ENCODE data around the gene FAXDC2. TPM values are rescaled to one million over a fixed set of nuclear protein-coding genes. Genes with fewer than 3 reads are reported as not detected.

Gene FAXDC2
- polyA plus RNA-seq, 1 experiment, result 13.6 TPM

- ChIA-PET CTCF (interaction anchor here (1.2 kb wide), 1 partner anchor 10 kb away, joined by 4 read pairs; no protein-coding TSS in a partner anchor), POLR2A (no interaction called here)
- Histone ChIP-seq H3K36me3 (ENCODE audit: control insufficient read depth, insufficient read depth, low read length) (peaks cover 4% of the 10 kb centered on the region), H3K4me3 (ENCODE audit: low read depth, low read length) (no peak overlapping the region), H3K27me3 (ENCODE audit: control insufficient read depth, insufficient read depth, low read length) (no peaks in the 10 kb centered on the region)
- TF ChIP-seq, protein P1, sequence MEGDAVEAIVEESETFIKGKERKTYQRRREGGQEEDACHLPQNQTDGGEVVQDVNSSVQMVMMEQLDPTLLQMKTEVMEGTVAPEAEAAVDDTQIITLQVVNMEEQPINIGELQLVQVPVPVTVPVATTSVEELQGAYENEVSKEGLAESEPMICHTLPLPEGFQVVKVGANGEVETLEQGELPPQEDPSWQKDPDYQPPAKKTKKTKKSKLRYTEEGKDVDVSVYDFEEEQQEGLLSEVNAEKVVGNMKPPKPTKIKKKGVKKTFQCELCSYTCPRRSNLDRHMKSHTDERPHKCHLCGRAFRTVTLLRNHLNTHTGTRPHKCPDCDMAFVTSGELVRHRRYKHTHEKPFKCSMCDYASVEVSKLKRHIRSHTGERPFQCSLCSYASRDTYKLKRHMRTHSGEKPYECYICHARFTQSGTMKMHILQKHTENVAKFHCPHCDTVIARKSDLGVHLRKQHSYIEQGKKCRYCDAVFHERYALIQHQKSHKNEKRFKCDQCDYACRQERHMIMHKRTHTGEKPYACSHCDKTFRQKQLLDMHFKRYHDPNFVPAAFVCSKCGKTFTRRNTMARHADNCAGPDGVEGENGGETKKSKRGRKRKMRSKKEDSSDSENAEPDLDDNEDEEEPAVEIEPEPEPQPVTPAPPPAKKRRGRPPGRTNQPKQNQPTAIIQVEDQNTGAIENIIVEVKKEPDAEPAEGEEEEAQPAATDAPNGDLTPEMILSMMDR (IDR thresholded peaks at IDR 0.05; ENCODE audit: insufficient read depth, low read depth, low read length), result no peak
- no peak for DNase-seq (ENCODE audit: low read depth)
Observed at GRCh38 chr5:154896562-154897165, 46.3 kb upstream of the FAXDC2 start.

GRCh38 chr5:154895606-154896561 lies 45.5 kb upstream of the FAXDC2 start:
- H3K36me3 ChIP-seq (ENCODE audit: control insufficient read depth, insufficient read depth, low read length), result peaks cover 7% of the 10 kb centered on the region
- no peak overlapping the region for H3K4me3 ChIP-seq (ENCODE audit: low read depth, low read length)
- CTCF ChIA-PET, result interaction anchor here (0.7 to 1.2 kb wide), 2 partner anchors 11 to 39 kb away, joined by 4 read pairs; no protein-coding TSS in a partner anchor
- TF ChIP-seq, protein P1 (IDR thresholded peaks at IDR 0.05; ENCODE audit: insufficient read depth, low read depth, low read length), result no peak
- H3K27me3 ChIP-seq (ENCODE audit: control insufficient read depth, insufficient read depth, low read length), result no peaks in the 10 kb centered on the region
- POLR2A ChIA-PET, result no interaction called here
- DNase-seq (ENCODE audit: low read depth), result no peak

DNA sequence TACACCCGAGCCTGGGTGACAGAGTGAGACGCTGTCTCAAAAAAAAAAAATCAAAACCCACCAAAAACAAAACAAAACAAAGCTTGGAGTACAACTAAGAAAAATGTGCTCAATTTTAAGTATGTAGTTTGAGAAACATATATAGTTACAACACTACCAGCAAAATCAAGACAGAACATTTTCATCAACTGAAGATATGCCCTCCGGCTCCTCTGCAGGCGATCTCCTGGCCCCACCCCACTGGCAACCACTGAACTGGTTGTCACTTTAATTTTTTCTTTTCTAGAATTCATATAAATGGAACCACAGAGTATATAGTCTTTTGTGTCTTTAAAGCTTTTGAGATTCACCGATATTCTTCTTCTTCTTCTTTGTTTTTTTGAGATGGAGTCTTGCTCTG lies 43.0 kb upstream of the FAXDC2 start:
- Histone ChIP-seq H3K36me3 (ENCODE audit: control insufficient read depth, insufficient read depth, low read length) (peaks cover 10% of the 10 kb centered on the region), H3K27me3 (ENCODE audit: control insufficient read depth, insufficient read depth, low read length) (no peaks in the 10 kb centered on the region), H3K4me3 (ENCODE audit: low read depth, low read length) (no peak overlapping the region)
- ChIA-PET CTCF (interaction anchor here (1.2 kb wide), 1 partner anchor 13 kb away, joined by 4 read pairs; no protein-coding TSS in a partner anchor), POLR2A (no interaction called here)
- TF ChIP-seq, protein P1 (IDR thresholded peaks at IDR 0.05; ENCODE audit: insufficient read depth, low read depth, low read length), result no peak
- DNase-seq (ENCODE audit: low read depth), result no peak

DNA sequence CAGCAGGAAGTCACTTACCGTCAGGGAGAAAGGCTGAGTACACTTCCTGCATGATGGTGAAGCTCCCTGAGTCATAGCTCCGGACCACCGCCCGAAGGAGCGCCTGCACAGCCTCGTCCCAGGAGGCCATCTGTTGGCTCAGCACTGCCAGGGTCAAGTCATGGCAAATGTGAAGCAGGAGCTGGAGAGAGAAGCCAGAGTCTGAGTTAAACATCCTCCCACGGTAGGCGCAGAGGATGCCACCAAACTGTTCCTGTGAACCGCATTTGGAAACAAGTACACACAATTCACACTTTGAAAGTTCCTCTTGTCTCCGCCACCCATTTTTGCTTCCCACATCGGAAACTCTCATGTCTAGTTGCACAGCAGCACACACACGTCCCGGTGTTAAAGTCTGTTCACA lies 42.0 kb upstream of the FAXDC2 start:
- no peak for DNase-seq (ENCODE audit: low read depth)
- Histone ChIP-seq H3K27me3 (ENCODE audit: control insufficient read depth, insufficient read depth, low read length) (no peaks in the 10 kb centered on the region), H3K4me3 (ENCODE audit: low read depth, low read length) (no peak overlapping the region), H3K36me3 (ENCODE audit: control insufficient read depth, insufficient read depth, low read length) (peaks cover 12% of the 10 kb centered on the region)
- TF ChIP-seq, protein P1 (IDR thresholded peaks at IDR 0.05; ENCODE audit: insufficient read depth, low read depth, low read length), result no peak
- ChIA-PET POLR2A (no interaction called here), CTCF (interaction anchor here (1.2 kb wide), 1 partner anchor 12 kb away, joined by 4 read pairs; no protein-coding TSS in a partner anchor)

- H3K36me3 ChIP-seq (ENCODE audit: control insufficient read depth, insufficient read depth, low read length), result peaks cover 5% of the 10 kb centered on the region
- DNase-seq (ENCODE audit: low read depth), result no peak
- CTCF ChIA-PET, result no interaction called here
Observed at GRCh38 chr5:154885439-154885838, 35.0 kb upstream of the FAXDC2 start.

More at GRCh38 chr5:154885439-154885838, 35.0 kb upstream of the FAXDC2 start:
- POLR2A ChIA-PET, result no interaction called here
- TF ChIP-seq, protein P1 (IDR thresholded peaks at IDR 0.05; ENCODE audit: insufficient read depth, low read depth, low read length), result no peak
- Histone ChIP-seq H3K4me3 (ENCODE audit: low read depth, low read length) (no peak overlapping the region), H3K27me3 (ENCODE audit: control insufficient read depth, insufficient read depth, low read length) (no peaks in the 10 kb centered on the region)

Measured in BJ (cell line).